Ovary (tissue), 3 donors: ENCODE results near the gene ERICH4.

Experiments
- CTCF ChIP-seq, 3 donors: fragments of 450-650 bp in 2 of 3; fragments of 200-600 bp in 1 of 3; IDR thresholded peaks; one replicate each; pipeline versions ENCODE4 v1.5.1 to v1.8.0; 2016 to 2022; ENCODE audit warnings: antibody characterized with exemption in 3 of 3, mild to moderate bottlenecking in 1 of 3
- POLR2A ChIP-seq: fragments of 450-650 bp; IDR thresholded peaks from one replicate; pipeline ENCODE4 v1.6.1; 2017; ENCODE audit warnings: antibody characterized with exemption, mild to moderate bottlenecking, moderate library complexity
- donor health status: DM: no; HTN: no; CAD: no.

- no peak for TF ChIP-seq CTCF (IDR thresholded peaks at IDR 0.05)
- no peak for TF ChIP-seq POLR2A
These were observed 26.7 kb upstream of the ERICH4 start for GRCh38 chr19:41416194-41416674.
